NB4 (cell line): ENCODE measurements around the gene PLA2R1.

Experiments used
- CTCF ChIP-seq: IDR thresholded peaks from one replicate; pipeline ENCODE4 v1.5.1; 2012; ENCODE audit warnings: low read depth, low read length
- MYC ChIP-seq: IDR thresholded peaks from 2 replicates; pipeline ENCODE4 v1.6.1; 2011; ENCODE audit warnings: low read depth, low read length
- POLR2A ChIP-seq: IDR thresholded peaks from 2 replicates; pipeline ENCODE4 v1.6.1; 2011; ENCODE audit warnings: mild to moderate bottlenecking; ENCODE audit not compliant: insufficient read length; ENCODE audit errors: extremely low read depth

- TF ChIP-seq CTCF (no peak), POLR2A (no peak), MYC (no peak)
Measured at GRCh38 chr2:160061533-160061932, 882 bp downstream of the PLA2R1 start.
